ENCODE measurements around the gene IPO11.

DNA sequence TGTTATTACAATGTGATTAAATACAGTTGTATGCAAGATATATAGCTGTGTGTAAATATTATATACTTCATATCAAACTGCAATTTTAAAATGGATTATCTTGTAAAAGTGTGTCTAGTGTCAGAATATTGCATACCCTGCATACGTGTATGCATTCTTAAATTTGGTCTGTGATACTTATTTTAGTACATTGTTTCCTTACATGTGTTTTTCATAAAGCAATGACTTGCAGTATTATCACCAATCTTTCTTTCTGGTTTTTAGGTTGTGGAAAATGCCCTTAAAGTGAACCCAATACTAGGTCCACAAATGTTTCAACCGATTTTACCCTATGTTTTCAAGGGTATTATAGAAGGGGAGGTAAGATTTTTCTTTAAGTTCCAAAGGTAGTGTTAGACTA lies 137.5 kb downstream of the IPO11 start:
- TF ChIP-seq, protein P1, sequence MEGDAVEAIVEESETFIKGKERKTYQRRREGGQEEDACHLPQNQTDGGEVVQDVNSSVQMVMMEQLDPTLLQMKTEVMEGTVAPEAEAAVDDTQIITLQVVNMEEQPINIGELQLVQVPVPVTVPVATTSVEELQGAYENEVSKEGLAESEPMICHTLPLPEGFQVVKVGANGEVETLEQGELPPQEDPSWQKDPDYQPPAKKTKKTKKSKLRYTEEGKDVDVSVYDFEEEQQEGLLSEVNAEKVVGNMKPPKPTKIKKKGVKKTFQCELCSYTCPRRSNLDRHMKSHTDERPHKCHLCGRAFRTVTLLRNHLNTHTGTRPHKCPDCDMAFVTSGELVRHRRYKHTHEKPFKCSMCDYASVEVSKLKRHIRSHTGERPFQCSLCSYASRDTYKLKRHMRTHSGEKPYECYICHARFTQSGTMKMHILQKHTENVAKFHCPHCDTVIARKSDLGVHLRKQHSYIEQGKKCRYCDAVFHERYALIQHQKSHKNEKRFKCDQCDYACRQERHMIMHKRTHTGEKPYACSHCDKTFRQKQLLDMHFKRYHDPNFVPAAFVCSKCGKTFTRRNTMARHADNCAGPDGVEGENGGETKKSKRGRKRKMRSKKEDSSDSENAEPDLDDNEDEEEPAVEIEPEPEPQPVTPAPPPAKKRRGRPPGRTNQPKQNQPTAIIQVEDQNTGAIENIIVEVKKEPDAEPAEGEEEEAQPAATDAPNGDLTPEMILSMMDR (conservative IDR thresholded peaks at IDR 0.05) = no peak
- TF ChIP-seq EZH2 (IDR thresholded peaks at IDR 0.05; ENCODE audit: low read depth) = no peak
